ENCODE results near the gene ANKS1B. TPM values are rescaled to one million over a fixed set of nuclear protein-coding genes. Genes with fewer than 3 reads are reported as not detected.

ANKS1B gene
- polyA plus RNA-seq, 3 donors: not detected

- no peak for DNase-seq
- Mint-ChIP-seq H3K4me1 (no peaks in the 10 kb centered on the region), H3K27ac (no peak overlapping the region), H3K36me3 (no peaks in the 10 kb centered on the region), H3K27me3 (ENCODE audit: low read depth in 3 of 3) (peaks cover 0 to 5% (median 4%) of the 10 kb centered on the region in 3 donors), H3K9me3 (peaks cover 0 to 2% (median 0%) of the 10 kb centered on the region in 7 donors), H3K4me3 (no peak overlapping the region)
- Histone ChIP-seq H3K36me3 (replicated peaks in 1 of 2; ENCODE audit: control insufficient read depth in 1 of 2, insufficient read depth in 2 of 2, low read length in 2 of 2) (no peaks in the 10 kb centered on the region), H3K4me1 (ENCODE audit: control insufficient read depth in 1 of 2, insufficient read depth in 2 of 2, low read length in 2 of 2) (no peaks in the 10 kb centered on the region), H2AFZ (ENCODE audit: insufficient read depth, low read depth, low read length, poor library complexity, severe bottlenecking) (no peak overlapping the region), H3K27ac (ENCODE audit: low read depth in 1 of 2, low read length in 2 of 2) (no peak overlapping the region), H4K20me1 (ENCODE audit: insufficient read depth, low read length) (no peaks in the 10 kb centered on the region), H3K9ac (ENCODE audit: insufficient read depth, low read length, poor library complexity, severe bottlenecking) (no peak overlapping the region), H3K4me2 (replicated peaks; ENCODE audit: extremely low read depth, low read length, poor library complexity, severe bottlenecking) (no peak overlapping the region), H3K79me2 (ENCODE audit: insufficient read depth, low read length) (no peaks in the 10 kb centered on the region), H3K9me3 (replicated peaks in 1 of 2; ENCODE audit: control insufficient read depth in 1 of 2, insufficient read depth in 1 of 2, low read length in 2 of 2) (no peaks in the 10 kb centered on the region), H3K4me3 (replicated peaks in 1 of 3; ENCODE audit: low read depth in 2 of 3, low read length in 3 of 3) (no peak overlapping the region), H3K27me3 (ENCODE audit: control insufficient read depth in 2 of 2, insufficient read depth in 2 of 2, low read length in 2 of 2) (peaks cover 2 to 5% of the 10 kb centered on the region in 2 donors)
- no peak for TF ChIP-seq CTCF (IDR thresholded peaks at IDR 0.05)
- intact Hi-C loops (cut with micrococcal nuclease): no loop called here
- no CpG with 5 or more reads among the region's 5 CpGs for WGBS (ENCODE audit: insufficient coverage)
These were observed 873.1 kb downstream of the ANKS1B start for GRCh38 chr12:99111600-99111999.

DNA sequence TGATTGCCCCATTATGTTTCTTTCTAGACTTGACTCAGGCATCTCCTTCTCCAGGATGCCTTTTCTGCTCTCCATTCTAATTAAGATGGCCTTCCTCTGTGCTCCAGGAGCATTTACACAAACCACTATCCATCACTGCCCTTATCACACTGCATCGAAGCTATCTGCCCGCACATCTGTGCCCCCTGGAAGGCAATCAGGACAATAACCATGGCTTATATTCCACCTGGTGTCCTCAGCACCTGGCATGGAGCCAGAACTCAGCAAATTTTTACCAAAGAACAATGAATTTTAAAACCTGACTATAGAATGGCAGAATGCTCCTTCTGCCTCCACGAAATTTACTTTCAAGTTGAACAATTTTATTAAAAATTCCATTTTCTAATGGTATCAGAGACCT, 873.9 kb downstream of the ANKS1B start:
- Mint-ChIP-seq H3K4me1 (no peaks in the 10 kb centered on the region), H3K9me3 (peaks cover 0 to 2% (median 0%) of the 10 kb centered on the region in 7 donors), H3K27me3 (ENCODE audit: low read depth in 3 of 3) (peaks cover 0 to 5% (median 4%) of the 10 kb centered on the region in 3 donors), H3K36me3 (no peaks in the 10 kb centered on the region), H3K27ac (no peak overlapping the region), H3K4me3 (no peak overlapping the region)
- no peaks in the 10 kb centered on the region for H3K79me2 ChIP-seq (ENCODE audit: insufficient read depth, low read length)
- H4K20me1 ChIP-seq (ENCODE audit: insufficient read depth, low read length): no peaks in the 10 kb centered on the region
- TF ChIP-seq CTCF (IDR thresholded peaks at IDR 0.05): no peak
- H3K4me1 ChIP-seq (ENCODE audit: control insufficient read depth in 1 of 2, insufficient read depth in 2 of 2, low read length in 2 of 2): no peaks in the 10 kb centered on the region
- no peak overlapping the region for H3K27ac ChIP-seq (ENCODE audit: low read depth in 1 of 2, low read length in 2 of 2)
- intact Hi-C loops (cut with micrococcal nuclease): no loop called here
- no peaks in the 10 kb centered on the region for H3K36me3 ChIP-seq (replicated peaks in 1 of 2; ENCODE audit: control insufficient read depth in 1 of 2, insufficient read depth in 2 of 2, low read length in 2 of 2)
- WGBS (ENCODE audit: insufficient coverage): 83% methylated on average over 3 of the region's 3 CpGs
- no peak overlapping the region for H3K4me3 ChIP-seq (replicated peaks in 1 of 3; ENCODE audit: low read depth in 2 of 3, low read length in 3 of 3)
- H3K4me2 ChIP-seq (replicated peaks; ENCODE audit: extremely low read depth, low read length, poor library complexity, severe bottlenecking): no peak overlapping the region
- no peak overlapping the region for H2AFZ ChIP-seq (ENCODE audit: insufficient read depth, low read depth, low read length, poor library complexity, severe bottlenecking)
- DNase-seq: no peak
- peaks cover 2 to 5% of the 10 kb centered on the region in 2 donors for H3K27me3 ChIP-seq (ENCODE audit: control insufficient read depth in 2 of 2, insufficient read depth in 2 of 2, low read length in 2 of 2)
- H3K9ac ChIP-seq (ENCODE audit: insufficient read depth, low read length, poor library complexity, severe bottlenecking): no peak overlapping the region
- no peaks in the 10 kb centered on the region for H3K9me3 ChIP-seq (replicated peaks in 1 of 2; ENCODE audit: control insufficient read depth in 1 of 2, insufficient read depth in 1 of 2, low read length in 2 of 2)

Data from CD14-positive monocyte (primary cell).